ENCODE results near the gene PLAAT1. TPM values are rescaled to one million over a fixed set of nuclear protein-coding genes. Genes with fewer than 3 reads are reported as not detected.

Gene PLAAT1
- polyA plus RNA-seq, 3 donors: not detected

- no peaks in the 10 kb centered on the region for H3K79me2 ChIP-seq (ENCODE audit: insufficient read depth, low read length)
- intact Hi-C loops (cut with micrococcal nuclease): no loop called here
- H3K36me3 ChIP-seq (replicated peaks in 1 of 2; ENCODE audit: control insufficient read depth in 1 of 2, insufficient read depth in 2 of 2, low read length in 2 of 2): no peaks in the 10 kb centered on the region
- no peaks in the 10 kb centered on the region for H4K20me1 ChIP-seq (ENCODE audit: insufficient read depth, low read length)
- no peak overlapping the region for H3K4me3 ChIP-seq (replicated peaks in 1 of 3; ENCODE audit: low read depth in 2 of 3, low read length in 3 of 3)
- H3K4me2 ChIP-seq (replicated peaks; ENCODE audit: extremely low read depth, low read length, poor library complexity, severe bottlenecking): no peak overlapping the region
- H3K9me3 ChIP-seq (replicated peaks in 1 of 2; ENCODE audit: control insufficient read depth in 1 of 2, insufficient read depth in 1 of 2, low read length in 2 of 2): no peaks in the 10 kb centered on the region
- no peak overlapping the region for H3K27ac ChIP-seq (ENCODE audit: low read depth in 1 of 2, low read length in 2 of 2)
- Mint-ChIP-seq H3K27me3 (ENCODE audit: low read depth in 3 of 3) (peaks cover 0 to 2% (median 0%) of the 10 kb centered on the region in 3 donors), H3K27ac (no peak overlapping the region), H3K4me1 (no peaks in the 10 kb centered on the region), H3K9me3 (peaks cover 0 to 5% (median 0%) of the 10 kb centered on the region in 7 donors), H3K4me3 (no peak overlapping the region), H3K36me3 (no peaks in the 10 kb centered on the region)
- no peaks in the 10 kb centered on the region for H3K27me3 ChIP-seq (ENCODE audit: control insufficient read depth in 2 of 2, insufficient read depth in 2 of 2, low read length in 2 of 2)
- no peaks in the 10 kb centered on the region for H3K4me1 ChIP-seq (ENCODE audit: control insufficient read depth in 1 of 2, insufficient read depth in 2 of 2, low read length in 2 of 2)
- WGBS (ENCODE audit: insufficient coverage): no CpG with 5 or more reads among the region's 2 CpGs
- no peak for DNase-seq
- H3K9ac ChIP-seq (ENCODE audit: insufficient read depth, low read length, poor library complexity, severe bottlenecking): no peak overlapping the region
- no peak for TF ChIP-seq CTCF (IDR thresholded peaks at IDR 0.05)
- H2AFZ ChIP-seq (ENCODE audit: insufficient read depth, low read depth, low read length, poor library complexity, severe bottlenecking): no peak overlapping the region
Measured at GRCh38 chr3:193196746-193197145, 44.3 kb upstream of the PLAAT1 start.

GRCh38 chr3:193207290-193208273 is 33.4 kb upstream of the PLAAT1 start:
- peaks cover 0 to 6% (median 3%) of the 10 kb centered on the region in 7 donors for H3K9me3 Mint-ChIP-seq
- H3K4me3 Mint-ChIP-seq: no peak overlapping the region
- Histone ChIP-seq H3K4me1 (ENCODE audit: control insufficient read depth in 1 of 2, insufficient read depth in 2 of 2, low read length in 2 of 2) (no peaks in the 10 kb centered on the region), H2AFZ (ENCODE audit: insufficient read depth, low read depth, low read length, poor library complexity, severe bottlenecking) (no peak overlapping the region), H3K4me2 (replicated peaks; ENCODE audit: extremely low read depth, low read length, poor library complexity, severe bottlenecking) (no peak overlapping the region), H3K4me3 (replicated peaks in 1 of 3; ENCODE audit: low read depth in 2 of 3, low read length in 3 of 3) (no peak overlapping the region), H3K27me3 (ENCODE audit: control insufficient read depth in 2 of 2, insufficient read depth in 2 of 2, low read length in 2 of 2) (no peaks in the 10 kb centered on the region), H4K20me1 (ENCODE audit: insufficient read depth, low read length) (no peaks in the 10 kb centered on the region), H3K27ac (ENCODE audit: low read depth in 1 of 2, low read length in 2 of 2) (no peak overlapping the region), H3K9me3 (replicated peaks in 1 of 2; ENCODE audit: control insufficient read depth in 1 of 2, insufficient read depth in 1 of 2, low read length in 2 of 2) (no peaks in the 10 kb centered on the region), H3K9ac (ENCODE audit: insufficient read depth, low read length, poor library complexity, severe bottlenecking) (no peak overlapping the region), H3K36me3 (replicated peaks in 1 of 2; ENCODE audit: control insufficient read depth in 1 of 2, insufficient read depth in 2 of 2, low read length in 2 of 2) (no peaks in the 10 kb centered on the region), H3K79me2 (ENCODE audit: insufficient read depth, low read length) (no peaks in the 10 kb centered on the region)
- H3K36me3 Mint-ChIP-seq: no peaks in the 10 kb centered on the region
- 52% methylated on average over 3 of the region's 5 CpGs for WGBS (ENCODE audit: insufficient coverage)
- no peak for DNase-seq
- no peak for TF ChIP-seq CTCF (IDR thresholded peaks at IDR 0.05)
- H3K27me3 Mint-ChIP-seq (ENCODE audit: low read depth in 3 of 3): no peaks in the 10 kb centered on the region
- intact Hi-C loops (cut with micrococcal nuclease): no loop called here
- H3K4me1 Mint-ChIP-seq: no peaks in the 10 kb centered on the region
- no peak overlapping the region for H3K27ac Mint-ChIP-seq
